Stimulated activated CD8-positive, alpha-beta memory T cell treated with anti-CD3 and anti-CD28 coated beads, Interleukin-15, amount 100 ng/mL, for 4 hours (primary cell): ENCODE measurements around the gene G6PC3.
A peak's percentile ranks its signal among the peaks of the same experiment; 100 is the strongest.

Source experiments
- DNase-seq, 2 donors: peaks; one replicate each; pipeline ENCODE4 v3.0.0-alpha.2; 2020; ENCODE audit warnings: low read depth in 2 of 2

G6PC3 gene

DNA sequence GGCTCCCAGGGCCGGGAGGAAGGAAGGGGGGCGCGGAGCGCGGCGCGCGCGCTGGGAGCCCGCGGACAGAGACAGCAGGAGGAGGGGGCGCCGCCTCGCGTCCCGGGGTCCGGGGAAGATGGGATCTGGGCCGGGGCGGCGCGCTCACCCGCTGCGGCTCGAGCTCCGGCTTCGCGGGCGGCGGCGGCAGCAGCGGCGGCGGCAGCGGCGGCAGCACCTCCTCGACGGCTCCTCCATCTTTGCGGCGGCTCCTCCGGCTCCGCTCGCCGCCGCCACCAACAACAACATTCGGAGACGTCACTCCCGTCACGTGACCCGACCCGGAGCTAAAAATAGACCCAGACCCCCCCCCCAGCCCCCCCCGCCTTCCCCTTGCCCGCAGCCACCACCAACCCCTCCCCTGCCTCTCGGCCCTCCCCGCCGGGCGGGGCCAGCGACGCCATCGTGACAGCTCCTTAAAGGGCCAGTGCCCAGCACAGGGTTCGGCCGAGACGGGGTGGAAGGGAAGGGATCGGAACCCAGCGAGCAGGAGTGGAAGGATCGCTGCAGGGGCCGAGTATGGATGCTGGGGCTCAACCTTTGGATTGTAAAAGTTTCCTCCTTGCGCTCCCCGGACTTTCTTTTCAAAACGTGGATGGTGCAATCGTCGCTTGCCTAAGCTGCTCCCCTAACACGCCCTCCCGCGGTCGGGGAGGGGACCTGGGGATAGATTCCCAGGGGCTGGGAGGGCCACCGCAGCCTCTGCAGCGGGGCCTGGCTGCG is 53.0 kb downstream of the G6PC3 start, which contains the start of gene HDAC5:
Gene HDAC5, minus strand, starts transcription at position 286 of the 762 bp plus-strand sequence. CDS start 6,126 bp downstream, outside the sequence.
- peak; percentile 91 to 94 for DNase-seq

DNA sequence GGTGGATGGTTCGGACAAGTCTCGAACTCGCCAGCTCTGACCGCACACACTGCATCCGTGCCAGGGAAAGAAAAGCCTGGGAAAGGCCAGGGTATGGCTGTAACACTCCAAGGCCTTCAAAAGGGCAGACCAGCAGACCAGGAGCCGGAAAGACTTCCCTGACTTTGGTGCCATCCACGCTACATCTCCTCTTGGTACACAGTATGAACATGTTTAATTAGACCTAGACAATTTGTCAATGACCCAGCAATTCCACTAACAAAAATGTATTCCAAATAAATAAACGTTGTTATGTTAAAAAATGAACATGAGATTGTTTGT is 53.5 kb downstream of the G6PC3 start:
- no peak for DNase-seq
